HEK293 (cell line): Measurements from ENCODE around the gene CDC20.

Source experiments
- GLIS1 ChIP-seq: fragments of 450-650 bp; formaldehyde crosslinking; IDR thresholded peaks from 2 replicates; pipeline ENCODE4 v1.5.1; 2016; ENCODE audit warnings: missing biosample characterization, missing genetic modification characterization
- ZBTB1 ChIP-seq: fragments of 450-650 bp; formaldehyde crosslinking; IDR thresholded peaks from 2 replicates; pipeline ENCODE4 v1.5.1; 2016; ENCODE audit warnings: missing biosample characterization, missing genetic modification characterization
- ZBTB7A ChIP-seq: fragments of 450-650 bp; formaldehyde crosslinking; IDR thresholded peaks from 2 replicates; pipeline ENCODE4 v1.5.1; 2016; ENCODE audit warnings: low read depth, missing biosample characterization, missing genetic modification characterization
- ZNF121 ChIP-seq: fragments of 450-650 bp; formaldehyde crosslinking; IDR thresholded peaks from 2 replicates; pipeline ENCODE4 v1.5.1; 2016; ENCODE audit warnings: missing biosample characterization, missing genetic modification characterization
- ZNF558 ChIP-seq: fragments of 450-650 bp; formaldehyde crosslinking; IDR thresholded peaks from 2 replicates; pipeline ENCODE4 v1.5.1; 2016; ENCODE audit warnings: missing biosample characterization, missing genetic modification characterization
- ZSCAN16 ChIP-seq: fragments of 450-650 bp; formaldehyde crosslinking; IDR thresholded peaks from 2 replicates; pipeline ENCODE4 v1.5.1; 2016; ENCODE audit warnings: missing biosample characterization, missing genetic modification characterization
- TF ChIP-seq, protein P1 (sequence below): fragments of 450-650 bp; formaldehyde crosslinking; IDR thresholded peaks from 2 replicates; pipeline ENCODE4 v1.5.1; 2016; ENCODE audit warnings: missing biosample characterization, missing genetic modification characterization

DNA sequence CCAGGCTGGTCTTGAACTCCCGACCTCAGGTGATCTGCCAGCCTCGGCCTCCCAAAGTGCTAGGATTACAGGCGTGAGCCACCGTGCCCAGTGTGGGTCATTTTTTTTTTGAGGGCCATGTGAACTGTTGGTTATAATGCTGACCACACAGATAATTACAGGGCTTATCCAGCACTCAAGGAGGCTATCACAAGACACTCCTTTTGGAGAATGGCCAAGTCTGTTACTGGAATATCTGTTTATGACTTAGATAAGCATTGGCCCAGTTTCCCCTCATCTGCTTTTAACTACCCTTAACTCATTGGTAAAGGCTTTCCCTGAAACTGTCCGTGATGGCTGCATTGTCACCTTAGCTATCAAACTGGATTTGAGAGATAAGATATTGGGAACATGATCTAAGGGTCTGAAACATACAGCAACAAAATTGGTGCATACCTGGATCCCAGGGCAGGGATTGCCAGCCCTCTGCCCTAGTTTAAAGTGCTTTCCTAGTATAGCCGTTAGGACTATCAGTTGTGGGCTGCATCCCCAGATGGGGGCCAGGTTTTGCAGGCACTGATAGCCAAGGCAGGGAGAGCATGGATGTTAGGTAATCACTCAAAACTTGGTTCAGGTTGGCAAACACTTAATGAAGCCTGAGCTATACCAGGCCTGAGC lies 46.6 kb downstream of the CDC20 start:
- TF ChIP-seq GLIS1 (tag by site-specific recombination): peak; percentile 30
- TF ChIP-seq ZNF121 (tag by site-specific recombination): no peak
- no peak for TF ChIP-seq ZSCAN16 (tag by site-specific recombination)
- TF ChIP-seq, protein P1, sequence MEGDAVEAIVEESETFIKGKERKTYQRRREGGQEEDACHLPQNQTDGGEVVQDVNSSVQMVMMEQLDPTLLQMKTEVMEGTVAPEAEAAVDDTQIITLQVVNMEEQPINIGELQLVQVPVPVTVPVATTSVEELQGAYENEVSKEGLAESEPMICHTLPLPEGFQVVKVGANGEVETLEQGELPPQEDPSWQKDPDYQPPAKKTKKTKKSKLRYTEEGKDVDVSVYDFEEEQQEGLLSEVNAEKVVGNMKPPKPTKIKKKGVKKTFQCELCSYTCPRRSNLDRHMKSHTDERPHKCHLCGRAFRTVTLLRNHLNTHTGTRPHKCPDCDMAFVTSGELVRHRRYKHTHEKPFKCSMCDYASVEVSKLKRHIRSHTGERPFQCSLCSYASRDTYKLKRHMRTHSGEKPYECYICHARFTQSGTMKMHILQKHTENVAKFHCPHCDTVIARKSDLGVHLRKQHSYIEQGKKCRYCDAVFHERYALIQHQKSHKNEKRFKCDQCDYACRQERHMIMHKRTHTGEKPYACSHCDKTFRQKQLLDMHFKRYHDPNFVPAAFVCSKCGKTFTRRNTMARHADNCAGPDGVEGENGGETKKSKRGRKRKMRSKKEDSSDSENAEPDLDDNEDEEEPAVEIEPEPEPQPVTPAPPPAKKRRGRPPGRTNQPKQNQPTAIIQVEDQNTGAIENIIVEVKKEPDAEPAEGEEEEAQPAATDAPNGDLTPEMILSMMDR (tag by site-specific recombination): no peak
- TF ChIP-seq ZBTB7A (tag by site-specific recombination): no peak
- TF ChIP-seq ZNF558 (tag by site-specific recombination): no peak
- TF ChIP-seq ZBTB1 (tag by site-specific recombination): no peak
